SK-N-SH treated with all-trans-retinoic acid at 6 μM for 48 hours (cell line): Measurements from ENCODE around the gene PAMR1.

Experiments used
- ARNTL ChIP-seq: fragments of 450-650 bp; formaldehyde crosslinking; IDR thresholded peaks from 2 replicates; pipeline ENCODE4 v1.5.0; 2020; ENCODE audit warnings: low read depth, mild to moderate bottlenecking, moderate library complexity, borderline replicate concordance
- BACH2 ChIP-seq: fragments of 250-450 bp; sonication (Bioruptor Pico); IDR thresholded peaks from 2 replicates; pipeline ENCODE4 v1.9.0; 2021; ENCODE audit warnings: mild to moderate bottlenecking, borderline replicate concordance
- CREB5 ChIP-seq: fragments of 250-450 bp; sonication (Bioruptor Pico); IDR thresholded peaks from 2 replicates; pipeline ENCODE4 v1.5.1; 2020; ENCODE audit warnings: low read depth, mild to moderate bottlenecking, moderate library complexity
- POU6F1 ChIP-seq: fragments of 250-450 bp; sonication (Bioruptor Pico); IDR thresholded peaks from 2 replicates; pipeline ENCODE4 v1.8.0; 2021; ENCODE audit warnings: low read depth, mild to moderate bottlenecking, moderate library complexity, borderline replicate concordance
- PPARA ChIP-seq: fragments of 250-450 bp; sonication (Bioruptor Pico); IDR thresholded peaks from 2 replicates; pipeline ENCODE4 v1.5.0; 2020; ENCODE audit warnings: mild to moderate bottlenecking, borderline replicate concordance
- RARB ChIP-seq: fragments of 250-450 bp; sonication (Bioruptor Pico); IDR thresholded peaks from 2 replicates; pipeline ENCODE4 v1.8.0; 2021; ENCODE audit warnings: mild to moderate bottlenecking, moderate library complexity
- TCF4 ChIP-seq: fragments of 250-450 bp; sonication (Bioruptor Pico); IDR thresholded peaks from 2 replicates; pipeline ENCODE4 v1.8.0; 2021; ENCODE audit warnings: mild to moderate bottlenecking, moderate library complexity, borderline replicate concordance
- ZFP3 ChIP-seq: fragments of 250-450 bp; sonication (Bioruptor Pico); IDR thresholded peaks from 2 replicates; pipeline ENCODE4 v1.5.0; 2020; ENCODE audit warnings: mild to moderate bottlenecking, moderate library complexity
- TF ChIP-seq, protein P1 (sequence below): fragments of 250-450 bp; sonication (Bioruptor Pico); IDR thresholded peaks from 2 replicates; pipeline ENCODE4 v1.8.0; 2020; ENCODE audit warnings: mild to moderate bottlenecking, moderate library complexity, borderline replicate concordance

DNA sequence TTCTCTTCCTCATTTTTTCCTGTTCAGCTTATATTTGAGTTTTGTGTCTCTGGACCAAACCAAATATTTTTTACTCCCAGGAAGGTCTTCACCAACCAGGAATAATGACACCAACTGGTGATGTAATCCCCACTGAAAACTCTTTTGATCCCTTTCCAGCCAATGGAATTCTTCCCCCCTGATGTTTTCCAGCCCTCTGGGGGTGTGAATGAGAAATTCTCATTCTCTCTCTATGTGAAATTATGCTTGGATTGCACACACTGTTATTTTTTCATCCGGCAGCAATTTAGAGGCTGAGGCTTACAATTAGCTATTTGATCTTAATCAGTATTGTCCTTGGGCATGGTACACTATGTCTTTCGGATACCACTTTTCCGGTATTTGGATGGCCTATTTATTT is 66.6 kb downstream of the PAMR1 start:
- no peak for TF ChIP-seq RARB (CRISPR knock-in tag)
- TF ChIP-seq TCF4: no peak
- TF ChIP-seq CREB5: no peak
- no peak for TF ChIP-seq BACH2
- TF ChIP-seq ZFP3: no peak
- no peak for TF ChIP-seq PPARA (CRISPR knock-in tag)
- TF ChIP-seq ARNTL (CRISPR knock-in tag): no peak
- TF ChIP-seq POU6F1 (CRISPR knock-in tag): no peak
- TF ChIP-seq, protein P1, sequence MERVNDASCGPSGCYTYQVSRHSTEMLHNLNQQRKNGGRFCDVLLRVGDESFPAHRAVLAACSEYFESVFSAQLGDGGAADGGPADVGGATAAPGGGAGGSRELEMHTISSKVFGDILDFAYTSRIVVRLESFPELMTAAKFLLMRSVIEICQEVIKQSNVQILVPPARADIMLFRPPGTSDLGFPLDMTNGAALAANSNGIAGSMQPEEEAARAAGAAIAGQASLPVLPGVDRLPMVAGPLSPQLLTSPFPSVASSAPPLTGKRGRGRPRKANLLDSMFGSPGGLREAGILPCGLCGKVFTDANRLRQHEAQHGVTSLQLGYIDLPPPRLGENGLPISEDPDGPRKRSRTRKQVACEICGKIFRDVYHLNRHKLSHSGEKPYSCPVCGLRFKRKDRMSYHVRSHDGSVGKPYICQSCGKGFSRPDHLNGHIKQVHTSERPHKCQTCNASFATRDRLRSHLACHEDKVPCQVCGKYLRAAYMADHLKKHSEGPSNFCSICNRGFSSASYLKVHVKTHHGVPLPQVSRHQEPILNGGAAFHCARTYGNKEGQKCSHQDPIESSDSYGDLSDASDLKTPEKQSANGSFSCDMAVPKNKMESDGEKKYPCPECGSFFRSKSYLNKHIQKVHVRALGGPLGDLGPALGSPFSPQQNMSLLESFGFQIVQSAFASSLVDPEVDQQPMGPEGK (CRISPR knock-in tag): no peak
